Stomach (tissue), 9 donors: Measurements from ENCODE around the gene ELMO3. TPM values are rescaled to one million over a fixed set of nuclear protein-coding genes. Genes with fewer than 3 reads are reported as not detected.

Experiments
- DNase-seq, 2 donors: peaks; one replicate each; pipeline versions ENCODE4 v3.0.0 to v3.0.0-alpha.2; 2013 to 2019
- H3K27ac ChIP-seq, 5 donors: fragments of 200-600 bp in 4 of 5; sonication (generic) in 4 of 5; one replicate each; pipeline ENCODE4 v1.5.1; 2013 to 2019; ENCODE audit warnings: mild to moderate bottlenecking in 1 of 5, moderate library complexity in 1 of 5
- H3K27me3 ChIP-seq, 3 donors: fragments of 200-600 bp; sonication (generic); one replicate each; pipeline ENCODE4 v1.5.1; 2017 to 2019; ENCODE audit warnings: mixed run types in 1 of 3
- H3K36me3 ChIP-seq, 4 donors: fragments of 200-600 bp; sonication (generic); 1 replicate in 3 of 4; 2 replicates in 1 of 4; pipeline ENCODE4 v1.5.1; 2016 to 2019
- H3K4me1 ChIP-seq, 4 donors: fragments of 200-600 bp; sonication (generic); one replicate each; pipeline ENCODE4 v1.5.1; 2016 to 2019
- H3K4me3 ChIP-seq, 4 donors: fragments of 200-600 bp; sonication (generic) in 3 of 4; one replicate each; pipeline ENCODE4 v1.5.1; 2016 to 2019; ENCODE audit warnings: mild to moderate bottlenecking in 1 of 4
- H3K9me3 ChIP-seq, 4 donors: fragments of 200-600 bp; sonication (generic); one replicate each; pipeline ENCODE4 v1.5.1; 2016 to 2019
- EP300 ChIP-seq: sonication (generic); formaldehyde crosslinking; IDR thresholded peaks from one replicate; pipeline ENCODE4 v1.6.1; 2017; ENCODE audit warnings: antibody characterized with exemption
- POLR2A ChIP-seq, 4 donors: fragments of 450-650 bp; IDR thresholded peaks; one replicate each; pipeline ENCODE4 v1.6.1; 2016; ENCODE audit warnings: antibody characterized with exemption in 4 of 4, control low read depth in 2 of 4, mild to moderate bottlenecking in 1 of 4, moderate library complexity in 1 of 4
- POLR2AphosphoS5 ChIP-seq, 3 donors: sonication (generic); formaldehyde crosslinking; IDR thresholded peaks; one replicate each; pipeline ENCODE4 v1.6.1; 2016; ENCODE audit warnings: antibody characterized with exemption in 3 of 3
- WGBS, 5 donors: extraction: QIAGEN DNeasy Blood & Tissue Kit in 3 of 5; methylation state at CpG; one replicate each; pipeline versions ENCODE4 v1.1.5 to v1.1.7; 2013 to 2018; 5-methylcytosine and 5-hydroxymethylcytosine counted together
- intact Hi-C: fragments of 100-400 bp; cut with DNase I; formaldehyde crosslinking; loops from one replicate; pipeline ENCODE4 v1.15.1; 2023; ENCODE audit warnings: low total_unique reads
- polyA plus RNA-seq, 3 donors: library from polyadenylated mRNA; stranded (reverse); fragments of 200-250 nt; gene quantifications; one replicate each; pipeline ENCODE4 v1.2.3, GENCODE V29; 2013
- total RNA-seq, 5 donors: library from RNA; depleted of rRNA; stranded (reverse); fragments of >200 nt; gene quantifications; one replicate each; pipeline versions ENCODE4 v1.1.0 to v1.2.3, GENCODE V29; 2014 to 2016
- TF ChIP-seq, protein P1 (sequence below), 7 experiments: fragments of 450-650 bp in 4 of 7; fragments of 200-600 bp in 3 of 7; sonication (generic) in 3 of 7; IDR thresholded peaks; one replicate each; pipeline ENCODE4 v1.5.1; 2016 to 2019; ENCODE audit warnings: antibody characterized with exemption in 7 of 7, control low read depth in 2 of 7, mild to moderate bottlenecking in 1 of 7
- donor health status: healthy with polysubstance abuse.
- donor health status: Bipolar disorder and iron deficiency.
- donor health status: healthy.

Gene ELMO3
- total and polyA plus RNA-seq, 8 donors, result 11.6 to 133 (median 40.8) TPM

DNA sequence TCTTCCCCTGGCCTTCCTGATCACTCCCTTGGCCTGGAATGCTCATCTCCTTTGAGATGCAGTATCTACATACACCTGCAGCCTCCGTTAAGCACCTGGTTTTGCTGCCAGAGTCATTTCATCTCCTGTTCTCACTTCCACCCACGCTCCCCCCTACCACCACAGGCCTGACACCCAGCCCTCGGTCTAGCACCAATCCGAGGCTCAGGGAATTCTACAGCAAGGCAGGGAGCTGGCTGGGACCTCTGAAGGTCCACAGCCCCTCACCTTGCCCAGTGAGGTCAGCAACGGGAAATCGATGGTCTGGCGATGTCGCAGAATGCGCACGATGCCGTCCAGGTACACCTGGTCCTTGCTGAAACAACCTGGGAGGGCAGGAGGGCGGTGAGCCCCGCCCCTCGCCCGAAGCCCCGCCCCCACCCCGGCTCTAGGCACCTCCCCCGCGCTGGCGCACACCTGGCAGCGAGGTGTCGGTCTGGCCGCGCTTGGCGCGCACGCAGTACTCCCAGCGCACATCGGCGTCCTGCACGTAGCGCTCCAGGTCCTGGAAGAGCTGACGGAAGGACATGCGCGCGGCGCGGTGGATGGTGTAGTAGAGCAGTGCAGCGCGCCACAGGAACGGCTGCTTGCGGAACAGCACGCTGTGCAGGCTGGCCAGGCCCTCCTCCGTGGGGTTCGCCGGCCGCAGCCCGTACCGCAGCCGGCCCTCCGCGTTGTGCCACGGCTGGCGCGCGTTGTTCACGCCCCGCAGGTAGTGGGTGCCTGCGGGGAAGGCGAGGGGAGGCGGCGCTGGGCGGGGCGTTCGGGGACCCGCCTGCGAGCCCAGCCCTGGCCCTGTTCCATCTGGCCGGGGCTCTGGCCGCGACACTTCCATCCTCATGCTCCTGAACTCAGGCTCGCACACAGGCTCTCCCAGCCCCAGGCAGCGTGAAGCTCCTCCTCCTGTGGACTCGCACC lies 20.9 kb upstream of the ELMO3 start:
- Histone ChIP-seq H3K4me3 (peak overlapping the region; percentile 36 to 53 (median 48)), H3K4me1 (peaks cover 37 to 87% (median 58%) of the 10 kb centered on the region in 4 donors), H3K9me3 (no peaks in the 10 kb centered on the region), H3K27me3 (peaks cover 0 to 18% (median 0%) of the 10 kb centered on the region in 3 donors), H3K27ac (peak overlapping the region; percentile 76 to 92 (median 85)), H3K36me3 (peaks cover 0 to 7% (median 1%) of the 10 kb centered on the region in 4 donors)
- 3 to 24% (median 4%) methylated on average over 12 to 73 of the region's 73 CpGs for WGBS, 5 donors
- intact Hi-C loops, result no loop called here
- TF ChIP-seq EP300, result no peak
- TF ChIP-seq, protein P1, sequence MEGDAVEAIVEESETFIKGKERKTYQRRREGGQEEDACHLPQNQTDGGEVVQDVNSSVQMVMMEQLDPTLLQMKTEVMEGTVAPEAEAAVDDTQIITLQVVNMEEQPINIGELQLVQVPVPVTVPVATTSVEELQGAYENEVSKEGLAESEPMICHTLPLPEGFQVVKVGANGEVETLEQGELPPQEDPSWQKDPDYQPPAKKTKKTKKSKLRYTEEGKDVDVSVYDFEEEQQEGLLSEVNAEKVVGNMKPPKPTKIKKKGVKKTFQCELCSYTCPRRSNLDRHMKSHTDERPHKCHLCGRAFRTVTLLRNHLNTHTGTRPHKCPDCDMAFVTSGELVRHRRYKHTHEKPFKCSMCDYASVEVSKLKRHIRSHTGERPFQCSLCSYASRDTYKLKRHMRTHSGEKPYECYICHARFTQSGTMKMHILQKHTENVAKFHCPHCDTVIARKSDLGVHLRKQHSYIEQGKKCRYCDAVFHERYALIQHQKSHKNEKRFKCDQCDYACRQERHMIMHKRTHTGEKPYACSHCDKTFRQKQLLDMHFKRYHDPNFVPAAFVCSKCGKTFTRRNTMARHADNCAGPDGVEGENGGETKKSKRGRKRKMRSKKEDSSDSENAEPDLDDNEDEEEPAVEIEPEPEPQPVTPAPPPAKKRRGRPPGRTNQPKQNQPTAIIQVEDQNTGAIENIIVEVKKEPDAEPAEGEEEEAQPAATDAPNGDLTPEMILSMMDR (IDR thresholded peaks at IDR 0.05), result peak in 2 of 7 experiments; percentile 11 to 35
- peak in 2 of 3 donors; percentile 80 to 87 for TF ChIP-seq POLR2AphosphoS5 (IDR thresholded peaks at IDR 0.05)
- peak; percentile 88 to 94 for DNase-seq

DNA sequence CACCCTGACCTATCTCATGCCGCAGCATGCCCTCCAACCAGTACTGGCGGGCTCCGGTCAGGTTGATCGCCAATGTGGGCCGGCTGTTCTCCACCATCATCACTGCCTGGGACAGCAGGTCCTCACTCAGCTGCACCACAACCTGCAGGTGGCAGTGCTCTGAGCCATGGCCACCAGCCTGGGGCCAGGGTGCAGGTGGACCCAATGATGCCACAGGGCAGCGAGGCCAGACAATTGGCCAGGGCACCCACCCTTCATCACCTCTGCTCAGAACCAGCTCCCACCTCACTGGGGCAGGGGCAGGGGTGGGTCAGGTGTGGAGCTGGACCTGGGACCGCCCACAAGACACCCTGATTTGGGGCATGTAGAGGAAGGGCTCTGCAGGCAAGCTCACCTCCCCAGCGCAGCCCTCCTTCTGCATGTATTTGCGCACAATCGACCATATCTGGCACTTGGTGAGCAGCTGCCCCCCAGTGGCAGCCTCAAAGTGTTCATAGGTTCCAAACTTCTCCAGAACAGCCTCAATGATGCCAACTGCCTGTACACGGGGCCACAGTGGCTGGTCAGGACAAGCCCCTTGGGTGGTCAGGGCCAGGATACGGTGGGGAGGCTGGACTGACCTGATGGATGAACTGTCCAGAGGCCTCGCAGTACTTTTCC lies 19.4 kb upstream of the ELMO3 start:
- no peak for DNase-seq
- Histone ChIP-seq H3K27ac (no peak overlapping the region), H3K4me3 (no peak overlapping the region), H3K9me3 (no peaks in the 10 kb centered on the region), H3K4me1 (peaks cover 30 to 82% (median 51%) of the 10 kb centered on the region in 4 donors), H3K27me3 (peaks cover 0 to 8% (median 0%) of the 10 kb centered on the region in 3 donors), H3K36me3 (peaks cover 0 to 7% (median 1%) of the 10 kb centered on the region in 4 donors)
- 84 to 94% (median 91%) methylated on average over 9 to 13 of the region's 13 CpGs for WGBS, 5 donors
- intact Hi-C loops, result no loop called here
- TF ChIP-seq EP300 (no peak), POLR2AphosphoS5 (IDR thresholded peaks at IDR 0.05) (no peak), POLR2A (IDR thresholded peaks at IDR 0.05) (no peak)
- TF ChIP-seq, protein P1 (IDR thresholded peaks at IDR 0.05), result no peak

DNA sequence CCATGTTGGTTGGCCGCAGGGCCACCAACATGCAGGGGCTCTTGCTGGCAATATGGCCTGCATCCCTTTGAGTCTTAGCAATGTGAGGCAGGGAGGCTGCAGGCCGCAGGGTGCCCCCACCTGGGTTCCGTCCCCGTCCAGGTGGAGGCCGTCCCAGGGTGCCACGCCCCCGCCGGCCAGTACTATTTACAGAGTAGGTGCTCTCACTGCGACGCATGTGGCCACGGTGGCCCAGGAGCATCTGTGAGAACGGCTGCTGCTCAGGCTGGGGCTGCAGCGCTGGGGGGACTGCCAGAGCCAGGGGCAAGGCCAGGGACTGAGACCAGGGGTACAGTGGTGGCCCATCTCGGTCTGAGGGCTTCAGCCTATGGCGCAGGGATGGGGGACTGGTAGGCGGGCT lies 18.8 kb upstream of the ELMO3 start:
- H3K4me3 ChIP-seq, result no peak overlapping the region
- no peaks in the 10 kb centered on the region for H3K9me3 ChIP-seq
- no peak for DNase-seq
- H3K27ac ChIP-seq, result no peak overlapping the region
- H3K27me3 ChIP-seq, result peaks cover 0 to 7% (median 0%) of the 10 kb centered on the region in 3 donors
- 80 to 92% (median 87%) methylated on average over 13 to 16 of the region's 16 CpGs for WGBS, 5 donors
- peaks cover 31 to 82% (median 52%) of the 10 kb centered on the region in 4 donors for H3K4me1 ChIP-seq
- H3K36me3 ChIP-seq, result peaks cover 0 to 7% (median 1%) of the 10 kb centered on the region in 4 donors
- TF ChIP-seq, protein P1 (IDR thresholded peaks at IDR 0.05), result no peak
- no peak for TF ChIP-seq POLR2AphosphoS5 (IDR thresholded peaks at IDR 0.05)
- TF ChIP-seq EP300, result no peak
- TF ChIP-seq POLR2A (IDR thresholded peaks at IDR 0.05), result no peak
- intact Hi-C loops, result no loop called here

DNA sequence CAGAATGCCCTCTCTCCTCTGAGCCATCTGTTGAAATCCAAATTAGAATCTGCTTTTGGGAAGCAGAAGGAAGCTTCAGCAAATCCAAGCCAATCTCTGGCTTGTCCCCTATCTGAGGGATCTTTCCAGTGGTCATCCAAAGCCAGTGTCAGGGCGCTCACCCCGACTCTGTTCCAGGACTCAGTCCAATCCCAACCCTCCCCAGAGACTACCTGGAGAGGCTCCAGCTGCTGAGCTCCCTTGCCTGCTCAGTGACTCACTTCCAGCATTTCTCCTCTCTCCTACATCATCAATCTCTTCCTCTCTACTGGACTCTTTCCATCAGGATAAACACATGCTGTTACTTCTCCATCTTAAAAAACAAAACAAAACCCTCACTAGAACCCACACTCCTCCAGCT lies 17.6 kb upstream of the ELMO3 start:
- H3K9me3 ChIP-seq, result no peaks in the 10 kb centered on the region
- intact Hi-C loops, result no loop called here
- no peak overlapping the region for H3K4me3 ChIP-seq
- H3K4me1 ChIP-seq, result peaks cover 37 to 89% (median 58%) of the 10 kb centered on the region in 4 donors
- H3K36me3 ChIP-seq, result peaks cover 0 to 5% (median 0%) of the 10 kb centered on the region in 4 donors
- TF ChIP-seq POLR2A (IDR thresholded peaks at IDR 0.05) (no peak), POLR2AphosphoS5 (IDR thresholded peaks at IDR 0.05) (peak in 1 of 3 donors; percentile 36)
- 65 to 71% (median 66%) methylated on average over 2 of the region's 2 CpGs; no CpG with 5 or more reads in 1 of the 5 donors for WGBS, 5 donors
- DNase-seq, result peak in 1 of 2 donors; percentile 64
- H3K27ac ChIP-seq, result peak overlapping the region in 4 of 5 donors; percentile 63 to 97 (median 96)
- peaks cover 0 to 7% (median 0%) of the 10 kb centered on the region in 3 donors for H3K27me3 ChIP-seq
